ENCODE measurements around the gene MCEMP1. TPM values are rescaled to one million over a fixed set of nuclear protein-coding genes. Genes with fewer than 3 reads are reported as not detected.
A peak's percentile ranks its signal among the peaks of the same experiment; 100 is the strongest.

MCEMP1 gene
- total and polyA plus RNA-seq, 2 of the 13 experiments (the other 11 are each of a cell fraction or from before 2014, with no cell fraction given): not detected

DNA sequence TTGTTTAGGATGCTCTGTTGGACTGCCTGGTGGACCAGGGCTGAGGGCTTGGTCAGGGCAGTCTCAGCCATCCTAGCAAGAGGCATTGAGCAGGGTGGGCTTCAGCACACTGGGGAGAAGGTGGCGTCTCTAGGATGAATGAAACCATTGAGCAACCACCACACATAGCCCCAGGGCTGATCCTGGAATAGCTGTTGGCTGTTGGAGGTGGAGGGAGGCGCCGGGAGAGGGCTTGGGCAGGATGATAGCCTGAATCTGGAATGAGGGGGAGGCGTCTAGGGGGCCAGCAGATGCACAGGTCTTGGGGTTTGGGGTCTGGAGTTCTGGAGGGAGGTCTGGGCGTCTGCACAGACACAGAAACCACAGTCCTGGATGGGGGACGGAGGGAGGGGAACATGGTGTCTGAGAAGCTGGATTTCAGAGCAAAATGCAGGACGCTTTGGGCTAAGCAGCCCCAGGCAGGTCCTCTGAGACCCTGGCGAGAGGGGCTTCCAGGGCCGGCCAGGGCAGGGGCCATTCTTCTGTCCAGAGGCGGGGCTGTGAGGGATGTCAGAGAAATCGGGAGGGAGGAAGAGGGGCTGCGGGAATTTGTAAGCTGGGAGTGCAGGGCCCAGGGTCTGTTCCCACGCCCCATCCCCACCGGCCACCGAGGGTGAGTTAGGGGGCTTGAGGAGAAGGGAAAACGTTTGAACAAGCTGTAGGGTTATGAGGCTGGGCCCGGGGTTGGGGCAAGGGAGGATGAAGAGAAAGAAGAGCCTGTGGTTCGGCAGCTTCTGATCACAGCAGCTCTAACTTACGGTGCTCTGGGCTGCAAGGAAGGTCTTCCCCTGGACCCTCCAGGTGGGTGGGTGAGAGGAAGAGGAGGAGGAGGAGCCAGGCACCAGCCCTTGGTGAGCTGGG lies 8.9 kb downstream of the MCEMP1 start:
- H3K36me3 ChIP-seq (replicated peaks in 1 of 2; ENCODE audit: control insufficient read depth in 1 of 2, insufficient read depth in 2 of 2, low read length in 2 of 2): 0 out of 5 replicates have a peak, but pooled peaks cover 0 to 2% of the 10 kb centered on the region in 2 experiments
- no peak for FAIRE-seq
- peaks cover 5% of the 10 kb centered on the region for H3K79me2 ChIP-seq (ENCODE audit: insufficient read depth, low read length)
- H3K27ac ChIP-seq (ENCODE audit: extremely low read length, insufficient read depth, low read length): no peak overlapping the region
- H2AFZ ChIP-seq (ENCODE audit: low read length): no peak overlapping the region
- no peaks in the 10 kb centered on the region for H3K9me3 ChIP-seq (ENCODE audit: low read length)
- CTCF ChIA-PET (ENCODE audit: low intra/inter-chr PET ratio, low total read pairs): no interaction called here
- intact Hi-C loops (cut with micrococcal nuclease; ENCODE audit: unreplicated experiment) (no loop called here), in situ Hi-C loops (cut with HindIII; ENCODE audit: extremely low pct_ligation_motif_present, low pct_unique_long_range_greater_than_20kb) (loop anchor here (10.0 kb wide), 1 partner anchor 109 kb away; no protein-coding TSS in a partner anchor)
- BruUV-seq (replicated peaks): no TSS peak
- no peak overlapping the region for H3K4me2 ChIP-seq (ENCODE audit: low read depth, low read length)
- POLR2A ChIA-PET: interaction anchor here (0.6 kb wide), 1 partner anchor 10 kb away, joined by 3 read pairs; no protein-coding TSS in a partner anchor
- no peaks in the 10 kb centered on the region for H4K20me1 ChIP-seq (ENCODE audit: insufficient read depth, low read length)
- WGBS (ENCODE audit: low lambda C conversion rate): 39% methylated on average over 19 of the region's 19 CpGs
- H3K27me3 ChIP-seq (ENCODE audit: control insufficient read depth in 1 of 2, insufficient read depth in 2 of 2, low read length in 2 of 2): peaks cover 3 to 11% of the 10 kb centered on the region in 2 experiments; a peak in 4 of 5 replicates
- no peak for DNase-seq (ENCODE audit: low spot score)
- peaks cover 9% of the 10 kb centered on the region; the same call in 1 of the 2 replicates for H3K4me1 ChIP-seq (ENCODE audit: insufficient read depth, low read length)
- ATAC-seq: no peak
- no peak overlapping the region for H3K4me3 ChIP-seq (replicated peaks in 1 of 3; ENCODE audit: insufficient read depth in 1 of 3, low read depth in 2 of 3, low read length in 3 of 3)
- no peak overlapping the region for H3K9ac ChIP-seq (ENCODE audit: insufficient read depth, low read depth, low read length)
- no peak for TF ChIP-seq NFE2L1 (CRISPR knock-in tag; IDR thresholded peaks at IDR 0.05; ENCODE audit: borderline replicate concordance)
- no peak for TF ChIP-seq ZMAT3 (CRISPR knock-in tag; conservative IDR thresholded peaks at IDR 0.05)
- no peak for TF ChIP-seq ZNF431 (CRISPR knock-in tag; IDR thresholded peaks at IDR 0.05; ENCODE audit: borderline replicate concordance, low read depth)
- TF ChIP-seq, protein P1, sequence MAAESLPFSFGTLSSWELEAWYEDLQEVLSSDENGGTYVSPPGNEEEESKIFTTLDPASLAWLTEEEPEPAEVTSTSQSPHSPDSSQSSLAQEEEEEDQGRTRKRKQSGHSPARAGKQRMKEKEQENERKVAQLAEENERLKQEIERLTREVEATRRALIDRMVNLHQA (CRISPR knock-in tag; IDR thresholded peaks at IDR 0.05): no peak
- TF ChIP-seq HHEX (CRISPR knock-in tag; IDR thresholded peaks at IDR 0.05): no peak
- 0 out of 2 replicates have a peak, but pooled peaks have one; percentile 51 for TF ChIP-seq AKAP8 (CRISPR knock-in tag; IDR thresholded peaks at IDR 0.05)
- TF ChIP-seq ZNF629 (CRISPR knock-in tag; conservative IDR thresholded peaks at IDR 0.05): no peak
- no peak for TF ChIP-seq SRSF9 (IDR thresholded peaks at IDR 0.05; ENCODE audit: borderline replicate concordance, insufficient read depth, low read depth, low read length, poor library complexity, severe bottlenecking)
- no peak for TF ChIP-seq DMAP1 (CRISPR knock-in tag; IDR thresholded peaks at IDR 0.05)
- TF ChIP-seq, protein P2, sequence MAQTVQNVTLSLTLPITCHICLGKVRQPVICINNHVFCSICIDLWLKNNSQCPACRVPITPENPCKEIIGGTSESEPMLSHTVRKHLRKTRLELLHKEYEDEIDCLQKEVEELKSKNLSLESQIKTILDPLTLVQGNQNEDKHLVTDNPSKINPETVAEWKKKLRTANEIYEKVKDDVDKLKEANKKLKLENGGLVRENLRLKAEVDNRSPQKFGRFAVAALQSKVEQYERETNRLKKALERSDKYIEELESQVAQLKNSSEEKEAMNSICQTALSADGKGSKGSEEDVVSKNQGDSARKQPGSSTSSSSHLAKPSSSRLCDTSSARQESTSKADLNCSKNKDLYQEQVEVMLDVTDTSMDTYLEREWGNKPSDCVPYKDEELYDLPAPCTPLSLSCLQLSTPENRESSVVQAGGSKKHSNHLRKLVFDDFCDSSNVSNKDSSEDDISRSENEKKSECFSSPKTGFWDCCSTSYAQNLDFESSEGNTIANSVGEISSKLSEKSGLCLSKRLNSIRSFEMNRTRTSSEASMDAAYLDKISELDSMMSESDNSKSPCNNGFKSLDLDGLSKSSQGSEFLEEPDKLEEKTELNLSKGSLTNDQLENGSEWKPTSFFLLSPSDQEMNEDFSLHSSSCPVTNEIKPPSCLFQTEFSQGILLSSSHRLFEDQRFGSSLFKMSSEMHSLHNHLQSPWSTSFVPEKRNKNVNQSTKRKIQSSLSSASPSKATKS (CRISPR knock-in tag; IDR thresholded peaks at IDR 0.05): no peak
- TF ChIP-seq, protein P3, sequence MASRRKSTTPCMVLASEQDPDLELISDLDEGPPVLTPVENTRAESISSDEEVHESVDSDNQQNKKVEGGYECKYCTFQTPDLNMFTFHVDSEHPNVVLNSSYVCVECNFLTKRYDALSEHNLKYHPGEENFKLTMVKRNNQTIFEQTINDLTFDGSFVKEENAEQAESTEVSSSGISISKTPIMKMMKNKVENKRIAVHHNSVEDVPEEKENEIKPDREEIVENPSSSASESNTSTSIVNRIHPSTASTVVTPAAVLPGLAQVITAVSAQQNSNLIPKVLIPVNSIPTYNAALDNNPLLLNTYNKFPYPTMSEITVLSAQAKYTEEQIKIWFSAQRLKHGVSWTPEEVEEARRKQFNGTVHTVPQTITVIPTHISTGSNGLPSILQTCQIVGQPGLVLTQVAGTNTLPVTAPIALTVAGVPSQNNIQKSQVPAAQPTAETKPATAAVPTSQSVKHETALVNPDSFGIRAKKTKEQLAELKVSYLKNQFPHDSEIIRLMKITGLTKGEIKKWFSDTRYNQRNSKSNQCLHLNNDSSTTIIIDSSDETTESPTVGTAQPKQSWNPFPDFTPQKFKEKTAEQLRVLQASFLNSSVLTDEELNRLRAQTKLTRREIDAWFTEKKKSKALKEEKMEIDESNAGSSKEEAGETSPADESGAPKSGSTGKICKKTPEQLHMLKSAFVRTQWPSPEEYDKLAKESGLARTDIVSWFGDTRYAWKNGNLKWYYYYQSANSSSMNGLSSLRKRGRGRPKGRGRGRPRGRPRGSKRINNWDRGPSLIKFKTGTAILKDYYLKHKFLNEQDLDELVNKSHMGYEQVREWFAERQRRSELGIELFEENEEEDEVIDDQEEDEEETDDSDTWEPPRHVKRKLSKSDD (CRISPR knock-in tag; IDR thresholded peaks at IDR 0.05; ENCODE audit: low read depth): no peak
- TF ChIP-seq ZNF180 (CRISPR knock-in tag; IDR thresholded peaks at IDR 0.05; ENCODE audit: borderline replicate concordance, low read depth): no peak
- TF ChIP-seq TSC22D2 (CRISPR knock-in tag; IDR thresholded peaks at IDR 0.05; ENCODE audit: borderline replicate concordance): no peak
- TF ChIP-seq GLI4 (CRISPR knock-in tag; IDR thresholded peaks at IDR 0.05; ENCODE audit: borderline replicate concordance): no peak
- peak; percentile 81 for TF ChIP-seq AGO2 (optimal IDR thresholded peaks at IDR 0.05; ENCODE audit: low read depth, low read length)
- TF ChIP-seq ATRX (CRISPR knock-in tag; IDR thresholded peaks at IDR 0.05; ENCODE audit: borderline replicate concordance): no peak
- peak; percentile 82 for TF ChIP-seq AGO1 (IDR thresholded peaks at IDR 0.05; ENCODE audit: low read depth, low read length, poor library complexity, severe bottlenecking)
- TF ChIP-seq ZNF224 (CRISPR knock-in tag; IDR thresholded peaks at IDR 0.05): no peak
- TF ChIP-seq SRY (CRISPR knock-in tag; IDR thresholded peaks at IDR 0.05): no peak

Data from HepG2 (cell line).